Panc1 (cell line): ENCODE measurements around the gene RNF113B. TPM values are rescaled to one million over a fixed set of nuclear protein-coding genes. Genes with fewer than 3 reads are reported as not detected.

Source experiments
- ATAC-seq: fragments of 200-7000 bp; cut with Tn5 transposase; 2 replicates; pipeline ENCODE4 v1.9.1; 2020; ENCODE audit warnings: mild to moderate bottlenecking, moderate library complexity
- BruUV-seq: library from RNA; stranded (reverse); fragments of 400-500 nt; replicated peaks from 2 replicates; lab custom pipeline; 2021; lab: Mats Ljungman, UMichigan
- CTCF ChIA-PET: fragments of 300-600 bp; sonication (Branson Sonifier 250); formaldehyde crosslinking; loops from one replicate; lab custom pipeline; 2022; ENCODE audit warnings: antibody characterized with exemption; lab: Charles Lee
- POLR2A ChIA-PET: fragments of 300-600 bp; sonication (Branson Sonifier 250); formaldehyde crosslinking; loops from one replicate; lab custom pipeline; 2022; ENCODE audit warnings: antibody characterized with exemption; lab: Charles Lee
- DNase-seq: peaks from one replicate; pipeline ENCODE4 v3.0.0-alpha.2; 2010; ENCODE audit warnings: low read depth, low spot score
- H3K27ac ChIP-seq: 2 replicates; pipeline ENCODE4 v1.5.1; 2011; ENCODE audit warnings: mild to moderate bottlenecking, low read length, inconsistent platforms
- H3K27me3 ChIP-seq: fragments of 200-500 bp; sonication (Bioruptor generic); 2 replicates; pipeline ENCODE4 v1.6.0; 2014; ENCODE audit warnings: low read length, inconsistent platforms; ENCODE audit not compliant: control insufficient read depth, insufficient read depth
- H3K36me3 ChIP-seq: fragments of 200-500 bp; sonication (Bioruptor generic); 2 replicates; pipeline ENCODE4 v1.5.1; 2014; ENCODE audit warnings: inconsistent platforms, mild to moderate bottlenecking, low read length, moderate library complexity; ENCODE audit not compliant: control insufficient read depth, insufficient read depth
- H3K4me1 ChIP-seq: 2 replicates; pipeline ENCODE4 v1.5.1; 2011; ENCODE audit warnings: inconsistent platforms, mild to moderate bottlenecking, low read length, moderate library complexity; ENCODE audit not compliant: control insufficient read depth, insufficient read depth
- H3K4me3 ChIP-seq, 2 experiments: 2 replicates each; pipeline ENCODE4 v1.5.1; 2011 to 2012; ENCODE audit warnings: low read depth in 2 of 2, low read length in 2 of 2, mild to moderate bottlenecking in 2 of 2, inconsistent platforms in 1 of 2, moderate library complexity in 1 of 2
- H3K9me3 ChIP-seq: fragments of 200-500 bp; sonication (Bioruptor generic); 2 replicates; pipeline ENCODE4 v1.5.1; 2014; ENCODE audit warnings: low read depth, mild to moderate bottlenecking, inconsistent platforms, low read length, moderate library complexity; ENCODE audit not compliant: control insufficient read depth, insufficient read depth
- CTCF ChIP-seq: fragments of 450-650 bp; IDR thresholded peaks from 2 replicates; pipeline ENCODE4 v1.5.1; 2017; ENCODE audit warnings: mild to moderate bottlenecking
- POLR2AphosphoS5 ChIP-seq: IDR thresholded peaks from 2 replicates; pipeline ENCODE4 v1.6.1; 2012; ENCODE audit warnings: mild to moderate bottlenecking, low read depth, low read length, moderate library complexity
- SIN3A ChIP-seq: IDR thresholded peaks from 2 replicates; pipeline ENCODE4 v1.6.1; 2012; ENCODE audit warnings: low read depth, mild to moderate bottlenecking, low read length, moderate library complexity, borderline replicate concordance; ENCODE audit not compliant: insufficient read depth
- TCF7L2 ChIP-seq: IDR thresholded peaks from 2 replicates; pipeline ENCODE4 v1.6.1; 2011; ENCODE audit warnings: mild to moderate bottlenecking, low read depth, low read length, inconsistent platforms
- in situ Hi-C: cut with HindIII; loops from 2 replicates; pipeline ENCODE4 v1.10.0; 2016; ENCODE audit warnings: low sequenced_read_pairs, low pct_unique_long_range_greater_than_20kb
- intact Hi-C: fragments of 100-400 bp; cut with micrococcal nuclease; formaldehyde crosslinking; loops from one replicate; pipeline ENCODE4 v1.10.0; 2022; ENCODE audit not compliant: unreplicated experiment
- total RNA-seq: library from RNA; stranded (reverse); gene quantifications from one replicate; pipeline ENCODE4 v1.2.1, GENCODE V29; 2021; ENCODE audit not compliant: unreplicated experiment
- TF ChIP-seq, protein P1 (sequence below), 2 experiments: IDR thresholded peaks; 2 replicates each; pipeline ENCODE4 v1.6.1; 2011 to 2012; ENCODE audit warnings: low read depth in 2 of 2, control low read depth in 1 of 2, low read length in 1 of 2, mild to moderate bottlenecking in 1 of 2, moderate library complexity in 1 of 2; ENCODE audit not compliant: insufficient read depth in 1 of 2

RNF113B gene
- total RNA-seq, 1 experiment from 2014 or later, result not detected

- in situ Hi-C loops (no loop called here), intact Hi-C loops (no loop called here)
- peak overlapping the region; percentile 85 for H3K27ac ChIP-seq
- peaks cover 42% of the 10 kb centered on the region for H3K4me1 ChIP-seq
- no peaks in the 10 kb centered on the region for H3K36me3 ChIP-seq
- H3K4me3 ChIP-seq, result peak overlapping the region in 1 of 2 experiments; percentile 30; a peak in 2 of 4 replicates
- POLR2A ChIA-PET, result no interaction called here
- ATAC-seq, result no peak
- no peaks in the 10 kb centered on the region for H3K9me3 ChIP-seq
- H3K27me3 ChIP-seq, result no peaks in the 10 kb centered on the region
- TF ChIP-seq TCF7L2, result no peak
- TF ChIP-seq, protein P1, sequence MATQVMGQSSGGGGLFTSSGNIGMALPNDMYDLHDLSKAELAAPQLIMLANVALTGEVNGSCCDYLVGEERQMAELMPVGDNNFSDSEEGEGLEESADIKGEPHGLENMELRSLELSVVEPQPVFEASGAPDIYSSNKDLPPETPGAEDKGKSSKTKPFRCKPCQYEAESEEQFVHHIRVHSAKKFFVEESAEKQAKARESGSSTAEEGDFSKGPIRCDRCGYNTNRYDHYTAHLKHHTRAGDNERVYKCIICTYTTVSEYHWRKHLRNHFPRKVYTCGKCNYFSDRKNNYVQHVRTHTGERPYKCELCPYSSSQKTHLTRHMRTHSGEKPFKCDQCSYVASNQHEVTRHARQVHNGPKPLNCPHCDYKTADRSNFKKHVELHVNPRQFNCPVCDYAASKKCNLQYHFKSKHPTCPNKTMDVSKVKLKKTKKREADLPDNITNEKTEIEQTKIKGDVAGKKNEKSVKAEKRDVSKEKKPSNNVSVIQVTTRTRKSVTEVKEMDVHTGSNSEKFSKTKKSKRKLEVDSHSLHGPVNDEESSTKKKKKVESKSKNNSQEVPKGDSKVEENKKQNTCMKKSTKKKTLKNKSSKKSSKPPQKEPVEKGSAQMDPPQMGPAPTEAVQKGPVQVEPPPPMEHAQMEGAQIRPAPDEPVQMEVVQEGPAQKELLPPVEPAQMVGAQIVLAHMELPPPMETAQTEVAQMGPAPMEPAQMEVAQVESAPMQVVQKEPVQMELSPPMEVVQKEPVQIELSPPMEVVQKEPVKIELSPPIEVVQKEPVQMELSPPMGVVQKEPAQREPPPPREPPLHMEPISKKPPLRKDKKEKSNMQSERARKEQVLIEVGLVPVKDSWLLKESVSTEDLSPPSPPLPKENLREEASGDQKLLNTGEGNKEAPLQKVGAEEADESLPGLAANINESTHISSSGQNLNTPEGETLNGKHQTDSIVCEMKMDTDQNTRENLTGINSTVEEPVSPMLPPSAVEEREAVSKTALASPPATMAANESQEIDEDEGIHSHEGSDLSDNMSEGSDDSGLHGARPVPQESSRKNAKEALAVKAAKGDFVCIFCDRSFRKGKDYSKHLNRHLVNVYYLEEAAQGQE (IDR thresholded peaks at IDR 0.05; ENCODE audit: insufficient read depth in 1 of 2, low read depth in 2 of 2, low read length in 1 of 2), result no peak
- TF ChIP-seq CTCF, result no peak
- TF ChIP-seq POLR2AphosphoS5, result no peak
- no peak for TF ChIP-seq SIN3A
- no peak for DNase-seq
- no TSS peak for BruUV-seq
- CTCF ChIA-PET, result no interaction called here
These were observed 4.3 kb downstream of the RNF113B start for GRCh38 chr13:98172590-98173422.

- Histone ChIP-seq H3K27me3 (no peaks in the 10 kb centered on the region), H3K9me3 (no peaks in the 10 kb centered on the region), H3K4me1 (peaks cover 42% of the 10 kb centered on the region), H3K27ac (peak overlapping the region; percentile 85), H3K36me3 (no peaks in the 10 kb centered on the region), H3K4me3 (peak overlapping the region in 1 of 2 experiments; percentile 30; a peak in 2 of 4 replicates)
- ChIA-PET POLR2A (no interaction called here), CTCF (no interaction called here)
- ATAC-seq (peak; percentile 73), DNase-seq (no peak)
- no TSS peak for BruUV-seq
- TF ChIP-seq CTCF, result no peak
- no peak for TF ChIP-seq TCF7L2
- TF ChIP-seq, protein P1 (IDR thresholded peaks at IDR 0.05; ENCODE audit: insufficient read depth in 1 of 2, low read depth in 2 of 2, low read length in 1 of 2), result no peak
- no peak for TF ChIP-seq SIN3A
- TF ChIP-seq POLR2AphosphoS5, result no peak
- in situ Hi-C loops, result no loop called here
- intact Hi-C loops, result no loop called here
These were observed 5.0 kb downstream of the RNF113B start for GRCh38 chr13:98171900-98172589.
